GM13976 (cell line): ENCODE data around the gene ING1.
"Not testable (repeated sequence)": the region's sequence is repeated elsewhere in the genome, so short reads cannot be mapped to it uniquely, and the experiment has no call there.

Experiments used
- DNase-seq: peaks from one replicate; pipeline ENCODE4 v3.0.0; 2012; ENCODE audit warnings: low spot score
- CTCF ChIP-seq: IDR thresholded peaks from 2 replicates; pipeline ENCODE4 v1.5.1; 2012; ENCODE audit warnings: borderline replicate concordance, mild to moderate bottlenecking; ENCODE audit not compliant: insufficient read depth; ENCODE audit errors: extremely low read depth, missing control alignments, control extremely low read depth
- in situ Hi-C: fragments of 300-500 bp; cut with MboI; formaldehyde crosslinking; loops from one replicate; pipeline ENCODE4 v1.12.0; 2022; ENCODE audit warnings: low sequenced_read_pairs, mixed read lengths, inconsistent platforms; ENCODE audit not compliant: unreplicated experiment

The ING1 gene

GRCh38 chr13:110689711-110690110 is 23.8 kb upstream of the ING1 start:
- in situ Hi-C loops = no loop called here
- no peak for TF ChIP-seq CTCF
- no peak for DNase-seq

DNA sequence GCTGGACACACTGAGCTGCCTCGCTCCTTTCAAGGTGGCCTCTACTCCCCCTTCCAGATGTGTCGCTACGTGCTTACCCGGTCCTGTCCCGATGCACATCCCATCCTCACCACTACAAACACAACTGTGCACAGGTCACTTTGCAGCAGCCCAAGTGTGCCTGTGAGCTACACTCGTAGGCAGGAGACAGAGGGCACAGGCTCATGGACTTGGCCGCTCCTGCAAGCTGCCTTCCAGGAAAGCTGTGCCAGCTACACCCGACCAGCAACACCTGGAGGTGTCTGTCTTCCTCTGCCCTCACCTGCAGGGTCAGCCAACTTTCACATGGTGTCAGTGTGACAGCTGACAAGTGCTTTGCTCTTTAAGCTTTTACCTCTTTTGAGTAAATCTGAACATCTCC is 23.0 kb upstream of the ING1 start:
- DNase-seq = no peak
- in situ Hi-C loops = no loop called here
- TF ChIP-seq CTCF = no peak

- DNase-seq, in situ Hi-C loops: not testable (repeated sequence)
These were observed 17.7 kb upstream of the ING1 start for GRCh38 chr13:110695774-110696173.

DNA sequence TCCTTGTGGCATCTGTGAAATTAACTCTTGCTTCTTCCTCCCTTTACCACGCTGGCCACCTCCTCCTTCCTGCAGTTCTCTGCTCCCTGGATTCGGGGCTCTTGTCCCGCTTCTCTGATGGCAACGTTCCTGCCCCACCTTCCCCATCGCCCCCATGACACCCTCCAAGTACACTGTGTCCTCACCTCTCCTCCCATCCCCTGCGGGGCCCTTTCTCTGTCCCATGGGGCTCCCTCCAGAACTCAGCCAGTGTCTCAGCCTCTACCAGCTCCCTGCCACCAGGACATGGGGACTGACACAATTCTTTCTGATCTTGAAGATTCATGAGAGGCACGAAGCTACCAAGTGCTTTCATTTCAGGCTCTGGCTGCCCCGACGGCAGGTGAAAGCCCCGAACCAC is 16.7 kb upstream of the ING1 start:
- DNase-seq = no peak
- TF ChIP-seq CTCF = no peak
- in situ Hi-C loops = no loop called here

GRCh38 chr13:110697842-110698241 is 15.7 kb upstream of the ING1 start:
- no peak for DNase-seq
- no peak for TF ChIP-seq CTCF
- in situ Hi-C loops = no loop called here

- TF ChIP-seq CTCF = no peak
- no peak for DNase-seq
- in situ Hi-C loops = no loop called here
These were observed 14.8 kb upstream of the ING1 start for GRCh38 chr13:110698689-110699088.

- in situ Hi-C loops = no loop called here
- TF ChIP-seq CTCF = no peak
- no peak for DNase-seq
These were observed 14.1 kb upstream of the ING1 start for GRCh38 chr13:110699148-110700145.
